NCI-H1105 treated with DMSO at 0.1 percent for 48 hours (cell line): ENCODE measurements around the gene AKT2.
A peak's percentile ranks its signal among the peaks of the same experiment; 100 is the strongest.

Source experiments
- DNase-seq: peaks from one replicate; lab custom pipeline; 2025; lab: John Stamatoyannopoulos, UW

Gene AKT2

DNA sequence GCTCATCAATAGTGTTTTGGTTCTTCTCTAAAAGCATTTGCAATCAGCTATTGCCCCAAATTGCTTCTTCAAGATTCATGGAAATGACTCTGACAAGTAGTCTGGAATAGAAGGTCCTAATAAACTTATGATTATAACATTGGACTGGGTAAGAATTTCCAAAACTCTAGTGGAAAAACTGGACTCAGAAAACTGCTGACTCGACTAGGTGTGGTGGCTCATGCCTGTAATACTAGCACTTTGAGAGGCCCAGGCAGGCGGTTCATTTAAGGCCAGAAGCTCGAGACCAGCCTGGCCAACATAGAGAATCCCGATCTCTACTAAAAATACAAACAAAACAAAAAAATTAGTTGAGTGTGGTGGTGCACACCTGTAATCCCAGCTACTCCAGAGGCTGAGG, 15.5 kb upstream of the AKT2 start:
- no peak for DNase-seq

GRCh38 chr19:40298026-40298425, 12.9 kb upstream of the AKT2 start:
- no peak for DNase-seq

- DNase-seq, result no peak
These were observed 9.4 kb upstream of the AKT2 start for GRCh38 chr19:40294560-40294959.

DNA sequence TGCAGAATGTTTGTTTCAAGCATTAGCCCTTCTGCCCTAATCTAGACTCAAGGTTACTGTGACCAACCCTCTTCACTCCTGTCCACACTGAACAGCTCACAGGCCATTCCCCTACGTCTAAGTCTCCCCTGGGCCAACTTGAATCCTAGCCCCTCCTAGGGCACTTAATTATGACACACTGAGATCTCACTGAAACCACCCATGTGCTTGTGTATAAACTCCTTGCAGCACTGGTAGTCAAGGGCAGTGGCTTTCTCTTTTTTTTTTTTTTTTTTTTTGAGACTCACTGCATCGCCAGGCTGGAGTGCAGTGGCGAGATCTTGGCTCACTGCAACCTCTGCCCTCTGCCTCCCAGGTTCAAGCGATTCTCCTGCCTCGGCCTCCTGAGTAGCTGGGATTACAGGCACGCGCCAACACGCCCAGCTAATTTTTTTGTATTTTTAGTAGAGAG, 1.9 kb upstream of the AKT2 start:
- DNase-seq, result no peak

GRCh38 chr19:40286235-40286970, 1.3 kb upstream of the AKT2 start:
- DNase-seq, result no peak

DNA sequence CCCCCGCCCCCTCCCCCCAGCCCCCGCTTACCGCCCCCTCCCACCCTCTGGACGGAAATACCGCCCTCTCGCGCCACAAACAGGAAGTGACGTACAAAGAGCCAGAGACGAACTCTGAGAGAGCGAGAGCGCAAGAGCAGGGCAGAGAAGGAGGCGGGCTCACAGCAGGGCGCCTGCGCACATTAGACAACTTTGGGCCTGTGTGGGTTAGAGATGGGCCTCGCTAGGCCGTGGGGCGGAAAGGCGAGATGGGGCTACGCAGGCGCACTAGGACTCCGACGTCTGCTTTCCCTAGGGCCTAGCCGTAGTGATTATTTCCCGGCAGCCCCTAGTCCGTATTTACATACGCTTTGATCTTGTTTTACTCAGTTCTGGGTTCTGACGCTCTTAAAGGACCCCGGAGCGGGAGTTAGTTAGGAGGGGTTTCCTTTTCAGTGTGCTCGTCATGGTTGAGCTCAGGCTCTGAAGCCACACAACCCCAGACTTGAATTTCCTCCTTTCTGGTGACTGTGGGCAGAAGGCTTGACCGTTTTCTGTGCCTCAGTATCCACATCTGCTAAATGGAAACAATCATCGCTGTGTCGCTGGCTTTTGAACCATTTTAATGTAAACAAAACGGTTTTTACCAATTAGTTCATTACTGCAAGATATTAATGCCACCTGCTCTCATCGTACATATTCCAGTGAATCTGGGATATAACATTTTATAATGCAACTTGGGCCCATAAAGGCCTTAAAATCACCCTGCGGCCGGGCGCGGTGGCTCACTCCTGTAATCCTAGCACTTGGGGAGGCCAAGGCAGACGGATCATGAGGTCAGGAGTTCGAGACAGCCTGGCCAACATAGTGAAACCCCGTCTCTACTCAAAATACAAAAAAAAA, 449 bp upstream of the AKT2 start:
- peak; percentile 100 for DNase-seq

DNA sequence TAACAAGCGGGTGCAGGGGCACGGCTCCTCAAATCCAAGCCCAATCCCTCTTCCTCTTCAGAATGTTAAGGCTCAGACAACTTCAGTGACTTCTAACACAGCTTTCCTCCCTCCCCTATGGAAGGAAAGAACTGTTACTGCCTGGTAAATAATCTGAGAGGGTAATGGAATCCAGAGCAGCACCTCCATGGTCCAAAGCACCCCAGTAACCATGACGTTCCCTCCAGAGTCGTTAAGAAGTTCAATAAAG, 969 bp downstream of the AKT2 start:
- DNase-seq, result no peak

DNA sequence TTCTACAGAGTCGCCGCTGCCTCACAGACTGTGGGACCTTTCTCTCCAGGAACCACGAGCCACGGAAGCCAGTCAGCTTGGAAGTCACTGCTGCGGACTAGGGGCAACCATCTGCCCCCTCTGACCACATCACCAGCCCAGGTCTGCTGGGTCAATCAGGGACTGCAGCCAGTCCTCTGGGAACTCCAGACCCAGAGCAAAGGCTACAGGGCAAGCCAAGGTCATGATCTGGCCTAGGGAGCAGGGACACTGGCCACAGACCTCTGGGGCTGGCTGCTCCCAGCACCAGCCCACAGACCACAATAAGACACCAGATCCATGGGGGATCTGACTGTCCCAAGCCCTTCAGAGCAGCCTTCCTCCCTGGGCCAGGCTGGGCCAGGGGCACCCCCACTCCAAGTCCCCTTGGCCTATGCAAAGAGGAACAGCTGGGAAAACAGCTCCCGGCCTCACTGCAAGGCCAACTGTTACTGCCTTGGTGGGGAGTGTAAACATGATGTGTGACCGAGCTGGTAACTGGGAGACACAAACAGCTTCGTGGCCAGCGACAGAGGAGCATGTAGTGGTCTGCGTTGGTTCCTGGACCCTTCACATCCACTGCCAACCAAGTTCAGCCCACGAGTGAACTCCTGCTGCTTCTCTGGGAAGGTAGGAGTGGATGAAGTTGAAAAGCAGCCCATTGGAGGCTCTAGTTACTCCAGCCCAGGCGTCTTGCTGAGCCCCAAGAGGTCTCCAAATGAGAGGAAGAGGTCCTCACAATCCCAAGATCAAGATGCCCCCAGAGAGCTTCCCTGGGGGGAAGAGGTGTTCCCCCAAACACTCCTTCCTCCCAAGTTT, 1.5 kb downstream of the AKT2 start:
- DNase-seq, result no peak

- DNase-seq, result no peak
These were observed 2.2 kb downstream of the AKT2 start for GRCh38 chr19:40282920-40283319.

DNA sequence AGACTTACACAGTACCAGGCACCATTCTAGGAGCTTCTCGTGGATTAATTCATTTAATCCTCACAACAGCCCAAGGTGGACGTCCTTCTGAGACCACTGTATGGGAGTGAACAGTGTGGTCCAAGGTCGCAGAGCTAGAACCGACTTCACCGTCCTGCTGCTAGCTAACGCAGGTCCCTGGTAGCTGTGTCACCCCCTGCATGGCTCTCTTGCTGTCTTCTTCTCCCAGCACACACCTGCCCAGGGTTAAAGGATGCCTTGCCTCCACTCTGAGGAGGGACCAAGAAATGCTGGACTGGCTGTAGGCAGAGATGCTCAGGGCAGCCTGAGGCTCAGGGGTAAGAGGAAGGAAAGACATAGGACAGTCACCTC, 3.0 kb downstream of the AKT2 start:
- DNase-seq, result no peak

- no peak for DNase-seq
These were observed 3.5 kb downstream of the AKT2 start for GRCh38 chr19:40281381-40282208.

- no peak for DNase-seq
These were observed 4.4 kb downstream of the AKT2 start for GRCh38 chr19:40280608-40281221.

DNA sequence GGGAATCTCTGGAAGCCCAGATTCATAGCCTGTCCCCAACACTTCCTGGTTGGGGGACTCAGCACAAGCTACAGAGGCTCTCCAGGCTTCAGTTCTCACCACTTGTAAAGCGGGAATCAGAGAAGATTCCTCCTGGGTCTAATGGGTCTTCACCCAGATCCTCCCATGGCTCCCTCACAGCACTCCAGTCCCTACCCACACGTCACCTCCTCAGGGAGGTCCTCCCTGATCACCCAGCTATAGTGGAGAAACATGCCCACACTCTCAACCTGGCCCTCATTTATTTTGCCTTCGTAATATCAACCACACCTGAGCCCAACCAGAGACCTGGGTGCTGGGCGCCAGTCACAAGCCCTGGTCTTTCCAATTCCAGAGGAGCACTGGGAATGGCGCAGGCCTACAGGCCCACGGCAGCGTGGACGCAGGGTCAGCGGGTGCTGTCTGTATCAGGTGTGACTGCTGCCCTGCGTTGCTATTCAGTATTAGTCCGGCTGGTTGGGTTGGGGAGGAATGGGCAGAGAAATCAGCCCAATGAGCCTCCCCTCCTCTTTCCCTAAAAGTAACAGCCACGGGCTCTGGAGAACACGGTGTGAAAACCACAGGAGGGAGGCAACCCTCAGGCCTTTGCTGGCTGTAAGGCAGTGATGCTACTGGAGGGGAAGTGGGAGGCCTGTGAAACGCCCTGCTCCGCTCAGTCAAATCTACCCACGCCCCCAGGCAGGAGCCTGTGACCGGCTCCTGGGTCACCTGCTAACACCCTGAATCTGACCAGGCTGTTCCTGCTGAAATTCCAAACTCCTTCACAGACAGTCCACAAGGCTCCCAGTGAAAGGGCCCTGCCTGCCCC, 5.2 kb downstream of the AKT2 start:
- DNase-seq, result no peak

DNA sequence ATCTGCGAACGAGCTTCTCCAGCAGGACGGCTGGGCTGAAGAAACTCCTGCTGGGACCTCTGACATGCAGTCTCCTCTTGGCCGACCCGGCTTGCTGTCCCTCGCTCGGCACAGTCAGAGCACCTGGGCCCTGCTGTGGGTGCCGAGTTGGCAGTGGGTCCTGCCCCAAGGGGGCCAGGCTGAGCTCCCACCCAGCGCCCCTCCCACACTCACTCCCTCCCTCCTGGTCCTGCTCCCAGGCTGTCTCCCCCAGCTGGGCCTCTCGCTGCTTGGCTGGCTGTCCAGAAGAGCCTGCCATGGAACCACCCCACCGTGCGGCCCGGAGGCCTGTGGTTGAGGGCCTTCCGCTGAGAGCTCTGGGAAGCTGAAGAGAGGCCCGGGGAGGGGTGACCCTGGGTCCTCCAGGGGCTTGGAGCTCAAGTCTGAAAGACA, 6.0 kb downstream of the AKT2 start:
- no peak for DNase-seq

GRCh38 chr19:40278361-40279035, 6.6 kb downstream of the AKT2 start:
- DNase-seq, result no peak

DNA sequence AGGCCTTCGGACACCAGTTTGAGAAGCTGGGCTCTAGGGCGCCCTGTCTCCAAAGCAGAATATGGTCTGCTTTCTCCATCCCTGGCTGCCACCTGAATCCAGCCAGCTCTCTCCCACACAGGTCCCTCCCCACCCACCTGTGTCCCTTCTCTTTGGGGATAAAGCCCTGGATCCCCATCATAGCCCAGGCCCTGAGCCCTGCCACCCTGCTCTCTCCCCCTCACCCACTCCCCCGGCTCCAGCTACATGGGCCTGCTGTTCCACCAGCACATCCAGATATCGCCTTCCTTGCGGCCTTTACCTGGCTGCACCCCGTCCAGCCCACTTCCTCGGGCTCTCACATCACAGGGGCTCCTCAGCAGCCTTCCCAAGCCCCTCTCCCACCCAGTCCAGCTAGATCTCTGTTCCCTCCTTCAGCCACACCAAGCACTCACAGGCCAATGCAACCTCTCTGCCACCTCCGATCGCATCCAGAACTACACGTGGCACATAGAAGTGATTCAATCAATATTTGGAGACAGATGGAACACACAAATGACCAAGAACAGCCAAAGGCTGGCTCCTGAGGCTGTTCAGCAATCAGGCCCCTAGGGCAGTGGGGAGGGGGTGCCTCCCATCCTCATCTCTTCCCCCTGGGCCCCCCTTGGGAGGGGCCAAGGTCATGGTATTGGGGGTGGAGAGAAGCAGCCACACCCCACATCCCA, 7.6 kb downstream of the AKT2 start:
- DNase-seq, result no peak

- DNase-seq, result no peak
These were observed 10.3 kb downstream of the AKT2 start for GRCh38 chr19:40274585-40275544.
